Activated CD4-positive, CD25-positive, alpha-beta regulatory T cell treated with anti-CD3 and anti-CD28 coated beads, Interleukin-2, amount 50 U/mL, for 24 hours (primary cell): ENCODE measurements around the gene KCNJ6.

Experiments used
- ATAC-seq, 2 donors: fragments of 150-1000 bp; cut with Tn5 transposase; one replicate each; pipeline ENCODE4 v1.10.0; 2021; ENCODE audit warnings: mild to moderate bottlenecking in 1 of 2, moderate library complexity in 1 of 2

KCNJ6 gene

GRCh38 chr21:37562920-37563640, 353.2 kb downstream of the KCNJ6 start:
- no peak for ATAC-seq

- ATAC-seq, result no peak
Measured at GRCh38 chr21:37561941-37562919, 354.0 kb downstream of the KCNJ6 start.

GRCh38 chr21:37561506-37561905, 354.8 kb downstream of the KCNJ6 start:
- no peak for ATAC-seq

GRCh38 chr21:37560385-37560784, 355.9 kb downstream of the KCNJ6 start:
- ATAC-seq, result no peak

- ATAC-seq, result no peak
Measured at GRCh38 chr21:37558676-37559211, 357.5 kb downstream of the KCNJ6 start.
